PC-3 (cell line): Measurements from ENCODE around the gene C1orf159.
"Not testable (repeated sequence)": the region's sequence is repeated elsewhere in the genome, so short reads cannot be mapped to it uniquely, and the experiment has no call there.

Source experiments
- CTCF ChIP-seq: fragments of 300-600 bp; sonication (generic); conservative IDR thresholded peaks from 2 replicates; pipeline ENCODE4 v1.5.1; 2017; ENCODE audit warnings: antibody characterized with exemption, low read depth, mild to moderate bottlenecking, low read length
- EZH2phosphoT487 ChIP-seq: fragments of 300-600 bp; sonication (generic); IDR thresholded peaks from 2 replicates; pipeline ENCODE4 v1.6.1; 2018; ENCODE audit warnings: mild to moderate bottlenecking, antibody characterized with exemption, low read length, borderline replicate concordance

- not testable (repeated sequence) for TF ChIP-seq CTCF, EZH2phosphoT487
Measured at GRCh38 chr1:1152431-1152830, 36.5 kb upstream of the C1orf159 start.
